Measurements from ENCODE around the gene SSBP2. TPM values are rescaled to one million over a fixed set of nuclear protein-coding genes. Genes with fewer than 3 reads are reported as not detected.
A peak's percentile ranks its signal among the peaks of the same experiment; 100 is the strongest.

SSBP2 gene
- total RNA-seq, 2 experiments from 2014 or later: 28.1 to 30.3 TPM

DNA sequence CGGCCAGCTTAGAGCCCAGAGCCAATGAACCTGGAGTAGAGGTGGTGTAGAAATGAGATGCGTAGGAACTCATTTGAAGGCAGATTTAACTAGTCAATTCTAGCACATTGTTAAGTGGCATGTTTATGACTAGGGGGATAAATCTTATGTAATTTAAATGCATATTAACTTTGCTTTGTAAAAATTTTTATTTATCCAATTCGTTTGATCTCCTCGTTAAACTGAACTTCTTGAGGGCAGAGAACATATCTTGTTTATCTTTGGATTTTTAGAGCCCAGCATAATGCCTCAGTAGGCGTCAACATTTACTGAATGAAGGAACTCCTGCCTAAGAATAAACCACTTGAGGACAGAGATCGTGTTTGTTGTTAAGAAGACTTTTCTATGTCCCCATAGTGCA lies 315.9 kb downstream of the SSBP2 start:
- no peak for DNase-seq
- ChIA-PET POLR2A (no interaction called here), CTCF (interaction anchor here (0.6 to 0.8 kb wide), 2 partner anchors 11 to 1463 kb away, joined by 3 read pairs; no protein-coding TSS in a partner anchor)
- H3K27ac Mint-ChIP-seq: no peak overlapping the region
- no peaks in the 10 kb centered on the region for H3K4me1 Mint-ChIP-seq
- no peak overlapping the region for H3K4me3 Mint-ChIP-seq
- no peaks in the 10 kb centered on the region for H3K36me3 Mint-ChIP-seq (ENCODE audit: low read depth)
- H3K9me3 Mint-ChIP-seq: no peaks in the 10 kb centered on the region
- no peaks in the 10 kb centered on the region for H3K27me3 Mint-ChIP-seq

DNA sequence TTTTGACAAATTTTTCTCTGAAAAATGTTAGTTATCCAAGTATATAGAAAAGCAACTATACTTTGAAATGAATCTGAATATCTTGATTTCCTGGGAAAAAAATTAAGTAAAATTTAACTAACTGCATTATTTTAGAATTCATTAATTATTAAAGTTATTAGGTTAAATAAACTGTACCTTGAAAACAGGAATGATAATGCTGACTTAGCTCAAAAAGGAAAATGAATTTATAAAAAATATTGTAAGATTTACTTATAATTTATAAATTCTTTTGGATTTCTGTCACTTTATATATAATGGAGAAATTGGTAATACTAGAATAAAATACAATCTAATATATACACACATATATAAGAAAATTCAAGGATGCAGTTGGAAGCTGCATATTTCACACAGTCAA lies 320.9 kb downstream of the SSBP2 start:
- Mint-ChIP-seq H3K4me3 (no peak overlapping the region), H3K4me1 (peaks cover 8% of the 10 kb centered on the region), H3K9me3 (no peaks in the 10 kb centered on the region), H3K27me3 (no peaks in the 10 kb centered on the region), H3K36me3 (ENCODE audit: low read depth) (no peaks in the 10 kb centered on the region), H3K27ac (no peak overlapping the region)
- no peak for DNase-seq
- ChIA-PET POLR2A (no interaction called here), CTCF (no interaction called here)

DNA sequence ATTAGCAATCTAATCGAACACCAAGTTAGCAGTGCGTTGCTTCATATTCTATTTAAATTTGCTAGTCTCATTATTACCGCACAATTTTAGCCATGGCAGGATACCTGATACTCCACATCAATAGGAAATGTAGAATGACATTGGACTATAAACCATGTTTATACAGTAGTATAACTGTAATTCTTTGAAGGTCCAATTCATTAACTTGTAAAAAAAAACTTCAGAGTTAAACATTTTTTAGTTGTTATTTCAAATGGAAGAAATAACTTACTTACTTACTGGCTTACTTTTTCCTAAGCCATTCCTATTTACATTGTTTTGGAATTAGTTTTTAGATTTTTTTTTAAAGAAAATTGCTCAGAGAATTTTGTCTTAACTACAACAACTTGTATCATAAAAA lies 321.5 kb downstream of the SSBP2 start:
- no peaks in the 10 kb centered on the region for H3K36me3 Mint-ChIP-seq (ENCODE audit: low read depth)
- ChIA-PET POLR2A (no interaction called here), CTCF (no interaction called here)
- no peak overlapping the region for H3K4me3 Mint-ChIP-seq
- H3K4me1 Mint-ChIP-seq: peaks cover 8% of the 10 kb centered on the region
- H3K27me3 Mint-ChIP-seq: no peaks in the 10 kb centered on the region
- DNase-seq: no peak
- no peaks in the 10 kb centered on the region for H3K9me3 Mint-ChIP-seq
- H3K27ac Mint-ChIP-seq: no peak overlapping the region

- Mint-ChIP-seq H3K27ac (no peak overlapping the region), H3K9me3 (no peaks in the 10 kb centered on the region), H3K36me3 (ENCODE audit: low read depth) (no peaks in the 10 kb centered on the region), H3K4me3 (no peak overlapping the region), H3K4me1 (peaks cover 8% of the 10 kb centered on the region), H3K27me3 (no peaks in the 10 kb centered on the region)
- CTCF ChIA-PET: no interaction called here
- POLR2A ChIA-PET: no interaction called here
- no peak for DNase-seq
Observed at GRCh38 chr5:81428861-81429260, 322.0 kb downstream of the SSBP2 start.

DNA sequence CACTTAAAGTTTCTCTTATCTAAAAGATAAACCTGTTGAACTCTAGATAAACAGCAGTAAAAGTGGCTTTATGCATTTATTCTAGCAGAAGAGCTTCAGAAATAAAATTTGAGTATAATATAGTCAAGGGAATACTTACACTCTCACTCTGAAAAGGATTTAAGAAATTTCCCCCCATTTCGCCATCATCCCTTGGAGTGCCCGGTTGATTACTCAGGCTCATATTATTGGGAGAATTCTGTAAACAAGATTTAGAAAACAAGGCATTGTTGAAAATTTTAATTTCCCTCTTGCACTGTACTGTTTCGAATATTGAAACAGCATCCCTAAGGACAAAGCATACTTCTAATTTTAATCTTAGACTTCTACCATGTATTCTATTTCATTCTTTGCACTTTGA lies 322.5 kb downstream of the SSBP2 start:
- Mint-ChIP-seq H3K4me1 (peaks cover 8% of the 10 kb centered on the region), H3K27me3 (no peaks in the 10 kb centered on the region), H3K9me3 (no peaks in the 10 kb centered on the region), H3K4me3 (no peak overlapping the region), H3K27ac (no peak overlapping the region), H3K36me3 (ENCODE audit: low read depth) (no peaks in the 10 kb centered on the region)
- no peak for DNase-seq
- ChIA-PET POLR2A (no interaction called here), CTCF (no interaction called here)

DNA sequence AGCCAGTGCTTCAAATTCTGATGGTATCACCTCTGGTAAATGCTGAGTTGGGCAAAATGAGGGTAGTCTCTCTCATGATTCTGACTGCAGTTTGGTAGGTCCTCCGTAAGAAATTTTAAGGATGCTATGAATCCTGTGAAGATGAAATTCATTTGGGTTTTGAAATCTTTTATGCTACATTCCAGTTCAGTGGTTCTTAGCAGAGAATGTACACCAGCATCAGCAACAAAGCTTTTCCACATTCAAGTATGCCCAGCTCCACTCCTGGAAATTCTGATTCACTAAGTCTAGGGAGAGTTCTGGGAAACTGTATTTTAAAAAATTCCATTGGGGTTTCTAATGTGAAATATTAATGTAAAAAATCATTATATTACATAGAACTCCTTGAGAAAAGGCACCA lies 323.3 kb downstream of the SSBP2 start:
- CTCF ChIA-PET: no interaction called here
- POLR2A ChIA-PET: interaction anchor here (1.0 kb wide), 1 partner anchor 20 kb away, joined by 3 read pairs; no protein-coding TSS in a partner anchor
- Mint-ChIP-seq H3K27me3 (no peaks in the 10 kb centered on the region), H3K9me3 (no peaks in the 10 kb centered on the region), H3K4me1 (peaks cover 8% of the 10 kb centered on the region), H3K27ac (no peak overlapping the region), H3K36me3 (ENCODE audit: low read depth) (no peaks in the 10 kb centered on the region), H3K4me3 (no peak overlapping the region)
- no peak for DNase-seq

GRCh38 chr5:81426359-81427030 lies 324.4 kb downstream of the SSBP2 start:
- H3K4me3 Mint-ChIP-seq: no peak overlapping the region
- CTCF ChIA-PET: interaction anchor here (0.7 to 2.0 kb wide), 4 partner anchors 412 to 784 kb away, joined by 3 to 12 read pairs (median 3); no protein-coding TSS in a partner anchor
- POLR2A ChIA-PET: interaction anchor here (0.5 to 0.8 kb wide), 3 partner anchors 425 to 851 kb away, joined by 3 read pairs; partner anchors contain the start of gene ATG10
- H3K27ac Mint-ChIP-seq: no peak overlapping the region
- no peak for DNase-seq
- H3K27me3 Mint-ChIP-seq: no peaks in the 10 kb centered on the region
- peaks cover 14% of the 10 kb centered on the region for H3K4me1 Mint-ChIP-seq
- H3K36me3 Mint-ChIP-seq (ENCODE audit: low read depth): no peaks in the 10 kb centered on the region
- no peaks in the 10 kb centered on the region for H3K9me3 Mint-ChIP-seq

GRCh38 chr5:81425569-81425968 lies 325.3 kb downstream of the SSBP2 start:
- Mint-ChIP-seq H3K9me3 (no peaks in the 10 kb centered on the region), H3K27me3 (no peaks in the 10 kb centered on the region), H3K36me3 (ENCODE audit: low read depth) (no peaks in the 10 kb centered on the region), H3K4me1 (peaks cover 23% of the 10 kb centered on the region), H3K27ac (no peak overlapping the region), H3K4me3 (no peak overlapping the region)
- no peak for DNase-seq
- ChIA-PET CTCF (interaction anchor here (0.6 to 2.0 kb wide), 10 partner anchors 21 to 932 kb away, joined by 3 to 12 read pairs (median 3); no protein-coding TSS in a partner anchor), POLR2A (no interaction called here)

DNA sequence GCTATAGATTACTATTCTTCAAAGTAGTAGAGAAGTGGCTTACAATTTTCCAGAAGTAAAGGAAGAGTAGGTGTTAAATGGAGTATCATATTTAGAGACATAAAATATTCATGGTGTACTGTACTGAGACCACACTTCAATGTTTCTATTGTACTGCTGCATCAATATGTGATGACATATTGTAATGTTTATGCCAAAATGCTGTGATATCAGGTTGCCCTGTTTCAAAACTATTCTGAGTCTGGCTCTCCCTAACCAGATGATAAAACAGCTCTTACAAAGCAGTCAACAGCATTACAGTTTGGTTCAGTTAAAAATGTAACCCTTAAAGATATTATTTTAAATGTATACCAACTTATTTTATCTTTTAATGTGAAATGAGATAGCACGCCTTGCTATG lies 326.2 kb downstream of the SSBP2 start:
- Mint-ChIP-seq H3K27me3 (no peaks in the 10 kb centered on the region), H3K36me3 (ENCODE audit: low read depth) (no peaks in the 10 kb centered on the region), H3K4me1 (peaks cover 32% of the 10 kb centered on the region), H3K4me3 (no peak overlapping the region), H3K27ac (no peak overlapping the region), H3K9me3 (no peaks in the 10 kb centered on the region)
- POLR2A ChIA-PET: no interaction called here
- no peak for DNase-seq
- CTCF ChIA-PET: interaction anchor here (0.6 to 2.0 kb wide), 4 partner anchors 20 to 933 kb away, joined by 3 to 12 read pairs (median 4); no protein-coding TSS in a partner anchor

DNA sequence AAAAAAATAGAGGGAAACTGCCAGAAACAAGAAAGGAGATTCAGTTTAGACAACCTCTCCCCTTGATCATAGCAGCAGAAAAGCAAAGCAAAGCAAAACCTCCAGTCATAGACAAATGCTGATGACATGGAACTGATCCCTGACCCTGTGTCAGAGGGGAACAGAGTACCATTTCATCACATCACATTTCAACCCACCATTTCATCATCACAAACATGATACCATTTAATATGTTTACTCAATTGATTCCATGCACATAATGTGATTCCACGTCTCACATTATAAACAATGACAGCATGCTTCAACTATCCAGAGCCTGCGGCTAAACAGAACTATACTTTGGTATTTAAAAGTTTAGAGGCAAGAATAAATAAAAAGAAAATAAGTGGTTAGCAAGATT lies 328.2 kb downstream of the SSBP2 start:
- no peak for DNase-seq
- peaks cover 43% of the 10 kb centered on the region for H3K4me1 Mint-ChIP-seq
- H3K27ac Mint-ChIP-seq: no peak overlapping the region
- H3K9me3 Mint-ChIP-seq: no peaks in the 10 kb centered on the region
- ChIA-PET POLR2A (no interaction called here), CTCF (interaction anchor here (1.0 kb wide), 1 partner anchor 743 kb away, joined by 4 read pairs; no protein-coding TSS in a partner anchor)
- H3K36me3 Mint-ChIP-seq (ENCODE audit: low read depth): no peaks in the 10 kb centered on the region
- H3K27me3 Mint-ChIP-seq: no peaks in the 10 kb centered on the region
- no peak overlapping the region for H3K4me3 Mint-ChIP-seq

DNA sequence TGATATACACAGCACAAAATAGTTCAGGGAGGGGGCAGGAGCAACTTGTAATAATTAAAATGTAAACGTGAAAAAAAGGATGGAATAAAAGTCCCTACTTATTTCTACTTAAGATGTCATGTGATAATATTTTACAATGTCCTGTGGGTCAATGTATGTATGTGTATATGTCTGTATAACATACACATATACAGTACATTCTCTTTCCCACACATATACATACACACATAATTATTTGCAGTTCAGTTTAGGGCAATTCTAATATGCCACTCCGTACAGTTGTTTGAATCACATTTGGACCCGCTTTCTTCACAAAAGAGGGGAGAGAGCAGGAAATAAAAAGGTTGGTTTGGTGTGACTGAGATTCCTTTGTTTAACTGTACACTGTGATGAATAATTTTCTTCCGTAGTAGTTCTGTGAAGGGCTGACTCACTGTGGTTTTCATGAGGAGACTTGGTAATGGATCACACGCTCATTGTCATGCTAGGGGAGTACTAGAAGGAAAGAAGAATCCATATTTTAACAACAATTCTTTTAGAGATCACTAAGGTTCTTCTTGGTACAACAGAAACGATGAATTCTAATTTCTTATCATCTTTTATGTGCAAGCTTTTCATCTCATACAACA lies 330.7 kb downstream of the SSBP2 start:
- Mint-ChIP-seq H3K9me3 (no peaks in the 10 kb centered on the region), H3K36me3 (ENCODE audit: low read depth) (no peaks in the 10 kb centered on the region), H3K4me1 (peaks cover 35% of the 10 kb centered on the region), H3K27me3 (no peaks in the 10 kb centered on the region), H3K27ac (peak overlapping the region; percentile 74), H3K4me3 (no peak overlapping the region)
- CTCF ChIA-PET: no interaction called here
- POLR2A ChIA-PET: interaction anchor here (1.0 to 1.3 kb wide), 3 partner anchors 9 to 330 kb away, joined by 3 to 4 read pairs (median 3); partner anchors contain the start of gene SSBP2
- DNase-seq: peak; percentile 22

GRCh38 chr5:81418606-81419005 lies 332.3 kb downstream of the SSBP2 start:
- no peaks in the 10 kb centered on the region for H3K27me3 Mint-ChIP-seq
- CTCF ChIA-PET: no interaction called here

DNA sequence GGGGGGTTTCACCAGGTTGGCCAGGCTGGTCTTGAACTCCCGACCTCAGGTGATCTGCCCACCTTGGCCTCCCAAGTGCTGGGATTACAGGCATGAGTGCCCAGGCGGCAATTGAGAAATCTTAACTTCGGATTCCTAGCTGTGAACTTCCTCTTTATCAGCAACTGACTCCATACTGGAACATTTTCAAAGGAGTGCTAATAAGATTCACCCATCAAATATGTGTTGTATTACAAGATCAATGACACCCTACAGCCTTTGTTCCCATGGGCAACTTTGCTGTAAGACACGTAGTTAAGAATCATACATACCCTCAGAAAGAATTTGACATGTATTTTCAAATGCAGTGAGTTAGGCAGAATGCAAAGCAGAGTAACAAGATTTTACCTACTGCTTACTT lies 333.8 kb downstream of the SSBP2 start:
- no peak overlapping the region for H3K4me3 Mint-ChIP-seq

More at GRCh38 chr5:81418606-81419005, 332.3 kb downstream of the SSBP2 start:
- POLR2A ChIA-PET: no interaction called here
- peaks cover 35% of the 10 kb centered on the region for H3K4me1 Mint-ChIP-seq
- no peak overlapping the region for H3K27ac Mint-ChIP-seq
- no peak overlapping the region for H3K4me3 Mint-ChIP-seq
- H3K9me3 Mint-ChIP-seq: no peaks in the 10 kb centered on the region
- no peaks in the 10 kb centered on the region for H3K36me3 Mint-ChIP-seq (ENCODE audit: low read depth)
- DNase-seq: no peak

More for the DNA sequence above, 333.8 kb downstream of the SSBP2 start:
- no peaks in the 10 kb centered on the region for H3K9me3 Mint-ChIP-seq
- DNase-seq: no peak
- POLR2A ChIA-PET: no interaction called here
- H3K27me3 Mint-ChIP-seq: no peaks in the 10 kb centered on the region
- H3K4me1 Mint-ChIP-seq: peaks cover 30% of the 10 kb centered on the region
- CTCF ChIA-PET: interaction anchor here (1.3 kb wide), 1 partner anchor 117 kb away, joined by 3 read pairs; no protein-coding TSS in a partner anchor
- no peak overlapping the region for H3K27ac Mint-ChIP-seq
- H3K36me3 Mint-ChIP-seq (ENCODE audit: low read depth): no peaks in the 10 kb centered on the region

All from activated CD4-positive, alpha-beta memory T cell treated with anti-CD3 and anti-CD28 coated beads, Interleukin-2, amount 10 ng/mL, durations not matched to agents 7 days and 5 days (primary cell).